Prostate gland (tissue), 2 donors: ENCODE results near the gene CMSS1.

ENCODE experiments used
- POLR2A ChIP-seq: fragments of 450-650 bp; IDR thresholded peaks from one replicate; pipeline ENCODE4 v1.6.1; 2016; ENCODE audit warnings: antibody characterized with exemption, mild to moderate bottlenecking
- POLR2AphosphoS5 ChIP-seq: sonication (generic); formaldehyde crosslinking; IDR thresholded peaks from one replicate; pipeline ENCODE4 v1.6.1; 2017; ENCODE audit warnings: antibody characterized with exemption
- TF ChIP-seq, protein P1 (sequence below), 4 experiments: fragments of 200-600 bp in 2 of 4; fragments of 450-650 bp in 2 of 4; sonication (generic) in 2 of 4; IDR thresholded peaks; 1 replicate in 3 of 4; 2 replicates in 1 of 4; pipeline ENCODE4 v1.5.1; 2016 to 2019; ENCODE audit warnings: antibody characterized with exemption in 4 of 4, mild to moderate bottlenecking in 2 of 4, moderate library complexity in 2 of 4

GRCh38 chr3:100165926-100166550 is 348.4 kb downstream of the CMSS1 start:
- no peak for TF ChIP-seq POLR2AphosphoS5
- TF ChIP-seq, protein P1, sequence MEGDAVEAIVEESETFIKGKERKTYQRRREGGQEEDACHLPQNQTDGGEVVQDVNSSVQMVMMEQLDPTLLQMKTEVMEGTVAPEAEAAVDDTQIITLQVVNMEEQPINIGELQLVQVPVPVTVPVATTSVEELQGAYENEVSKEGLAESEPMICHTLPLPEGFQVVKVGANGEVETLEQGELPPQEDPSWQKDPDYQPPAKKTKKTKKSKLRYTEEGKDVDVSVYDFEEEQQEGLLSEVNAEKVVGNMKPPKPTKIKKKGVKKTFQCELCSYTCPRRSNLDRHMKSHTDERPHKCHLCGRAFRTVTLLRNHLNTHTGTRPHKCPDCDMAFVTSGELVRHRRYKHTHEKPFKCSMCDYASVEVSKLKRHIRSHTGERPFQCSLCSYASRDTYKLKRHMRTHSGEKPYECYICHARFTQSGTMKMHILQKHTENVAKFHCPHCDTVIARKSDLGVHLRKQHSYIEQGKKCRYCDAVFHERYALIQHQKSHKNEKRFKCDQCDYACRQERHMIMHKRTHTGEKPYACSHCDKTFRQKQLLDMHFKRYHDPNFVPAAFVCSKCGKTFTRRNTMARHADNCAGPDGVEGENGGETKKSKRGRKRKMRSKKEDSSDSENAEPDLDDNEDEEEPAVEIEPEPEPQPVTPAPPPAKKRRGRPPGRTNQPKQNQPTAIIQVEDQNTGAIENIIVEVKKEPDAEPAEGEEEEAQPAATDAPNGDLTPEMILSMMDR (IDR thresholded peaks at IDR 0.05), result no peak
- no peak for TF ChIP-seq POLR2A
